HG02840 (cell line): ENCODE results near the gene IKBKG.
"Not testable (repeated sequence)": the region's sequence is repeated elsewhere in the genome, so short reads cannot be mapped to it uniquely, and the experiment has no call there.

Experiments
- ATAC-seq: cut with Tn5 transposase; IDR thresholded peaks from one replicate; pipeline ENCODE4 v1.9.1; 2021; ENCODE audit warnings: mild to moderate bottlenecking, moderate library complexity, moderate number of reproducible peaks; ENCODE audit not compliant: unreplicated experiment, low FRiP score

The IKBKG gene

DNA sequence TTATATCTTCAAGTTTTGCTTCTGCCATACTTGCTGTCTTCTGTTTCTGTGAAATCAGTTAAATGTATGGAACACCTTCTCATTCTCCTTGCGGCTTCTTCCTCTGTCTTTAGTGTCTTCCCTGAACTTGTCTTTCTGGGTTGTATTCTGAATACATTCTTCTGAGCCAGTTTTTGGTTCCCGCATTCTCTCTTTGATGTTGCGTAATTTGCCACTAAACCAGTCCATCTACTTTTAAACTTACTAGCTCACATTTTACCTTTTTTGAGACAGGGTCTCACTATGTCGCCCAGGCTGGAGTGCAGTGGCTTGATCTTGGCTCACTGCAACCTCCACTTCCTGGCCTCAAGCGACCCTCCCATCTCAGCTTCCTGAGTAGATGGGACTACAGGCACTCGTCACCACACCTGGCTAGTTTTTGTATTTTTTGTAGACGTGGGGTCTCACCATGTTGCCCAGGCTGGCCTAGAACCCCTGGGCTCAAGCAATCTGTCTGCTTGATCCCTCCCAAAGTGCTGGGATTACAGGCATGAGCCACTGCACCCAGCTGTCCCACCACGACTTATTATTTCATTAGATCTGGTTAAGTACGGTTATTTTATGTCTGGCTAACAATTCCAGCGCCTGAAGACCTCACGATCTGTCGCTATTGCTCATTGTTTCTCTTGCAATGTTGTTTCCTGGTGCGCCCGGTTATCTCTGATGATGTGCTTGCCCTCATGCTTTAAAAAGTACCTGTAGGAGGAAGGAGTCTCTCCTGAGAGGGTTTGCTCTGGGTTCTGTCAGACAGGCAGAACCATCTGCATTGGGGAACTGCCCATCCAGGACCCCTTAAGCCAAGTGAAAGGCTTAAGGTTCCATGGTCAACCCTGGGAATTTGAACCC, 21.6 kb upstream of the IKBKG start:
- ATAC-seq = no peak

DNA sequence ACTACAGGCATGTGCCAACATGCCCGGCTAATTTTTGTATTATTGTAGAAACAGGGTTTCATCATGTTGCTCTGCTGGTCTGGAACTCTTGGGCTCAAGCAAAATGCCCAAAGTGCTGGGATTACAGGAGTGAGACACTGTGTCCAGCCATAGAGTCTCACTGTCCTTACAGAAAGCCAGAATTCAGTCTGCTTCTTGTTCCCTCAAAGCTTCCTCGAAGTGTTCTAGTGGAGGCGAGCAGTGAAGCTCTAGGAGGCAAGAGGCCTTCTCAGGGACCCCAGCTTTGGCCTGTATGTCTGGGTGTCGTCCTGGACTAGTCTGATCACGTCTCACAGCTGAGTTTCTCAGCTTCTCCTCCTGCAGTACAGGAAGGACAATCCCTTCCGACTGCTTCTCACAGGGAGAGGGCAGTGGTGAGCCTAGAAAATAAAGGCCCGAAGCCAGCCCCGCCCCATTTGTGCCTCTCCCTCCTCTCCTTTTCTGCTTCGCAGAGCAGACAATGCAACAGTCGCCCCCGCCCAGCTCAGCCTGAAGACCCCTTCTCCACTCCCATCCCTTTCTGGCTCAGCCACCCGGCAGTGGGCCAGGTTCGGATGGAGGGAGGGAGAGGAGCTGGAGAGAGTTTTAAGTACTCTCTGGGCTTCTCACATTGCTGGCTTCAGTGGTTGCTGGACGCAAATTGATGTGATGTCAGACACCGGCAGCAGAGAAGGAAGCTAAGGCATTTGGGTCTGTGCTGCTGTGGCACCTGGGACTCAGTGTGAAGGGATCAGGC, 20.3 kb upstream of the IKBKG start:
- peak; percentile 64 for ATAC-seq

DNA sequence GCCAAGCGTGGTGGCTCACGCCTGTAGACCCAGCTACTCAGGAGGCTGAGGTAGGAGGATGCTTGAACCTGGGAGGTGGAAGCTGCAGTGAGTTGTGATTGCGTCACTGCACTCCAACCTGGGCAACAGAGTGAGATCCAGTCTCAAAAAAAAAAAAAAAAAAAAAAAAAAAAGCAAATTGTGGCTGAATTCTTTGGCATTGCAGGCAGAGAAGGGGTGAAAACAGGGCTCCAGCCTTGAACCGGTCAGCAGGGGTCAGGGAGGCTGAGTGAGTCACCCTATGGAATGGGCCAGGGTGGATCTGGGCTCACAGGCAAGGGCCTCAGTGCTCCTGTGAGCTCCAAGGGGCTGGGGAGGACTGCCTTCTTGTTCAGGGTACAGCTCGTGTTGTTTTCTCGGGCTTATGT, 18.2 kb upstream of the IKBKG start:
- ATAC-seq = no peak

DNA sequence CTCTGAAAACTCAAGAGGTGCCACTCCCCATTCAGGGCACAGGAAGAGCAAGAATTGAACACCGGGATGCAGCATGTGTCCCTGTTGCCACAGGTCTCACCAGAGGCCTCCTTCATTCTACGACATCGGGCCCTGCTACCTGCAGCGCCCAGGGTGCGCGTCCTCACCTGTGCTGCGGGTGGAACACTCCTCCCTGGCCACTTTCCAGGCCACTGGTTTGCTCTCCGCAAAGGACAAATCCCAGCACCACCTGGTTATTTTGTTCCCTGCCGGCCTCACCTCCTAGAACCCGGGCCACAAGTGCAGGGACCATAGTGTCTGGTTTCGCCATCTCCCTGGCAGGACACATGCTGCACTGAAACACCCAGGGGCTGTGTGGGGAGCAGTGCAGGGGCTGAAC, 17.1 kb upstream of the IKBKG start:
- no peak for ATAC-seq

DNA sequence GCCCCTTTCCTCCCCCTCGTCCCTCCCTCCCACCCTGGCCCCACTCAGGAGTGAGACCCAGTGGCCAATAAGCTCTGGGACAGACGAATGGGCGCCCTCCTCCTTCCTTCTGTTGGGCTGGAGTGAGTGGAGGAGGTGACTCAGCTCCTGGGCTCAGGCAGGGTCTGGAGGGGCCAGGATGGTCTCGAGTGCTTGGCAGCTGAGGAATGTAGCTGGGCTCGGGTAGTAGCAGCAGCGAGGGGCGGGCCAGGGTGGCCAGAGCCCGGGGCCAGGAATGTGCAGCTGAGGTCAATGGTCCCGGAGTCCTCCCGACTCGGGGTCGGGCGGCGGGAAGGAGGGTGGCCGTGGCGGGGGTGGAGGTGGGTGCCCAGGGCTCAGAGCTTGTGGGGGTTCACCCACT, 15.8 kb upstream of the IKBKG start:
- no peak for ATAC-seq

DNA sequence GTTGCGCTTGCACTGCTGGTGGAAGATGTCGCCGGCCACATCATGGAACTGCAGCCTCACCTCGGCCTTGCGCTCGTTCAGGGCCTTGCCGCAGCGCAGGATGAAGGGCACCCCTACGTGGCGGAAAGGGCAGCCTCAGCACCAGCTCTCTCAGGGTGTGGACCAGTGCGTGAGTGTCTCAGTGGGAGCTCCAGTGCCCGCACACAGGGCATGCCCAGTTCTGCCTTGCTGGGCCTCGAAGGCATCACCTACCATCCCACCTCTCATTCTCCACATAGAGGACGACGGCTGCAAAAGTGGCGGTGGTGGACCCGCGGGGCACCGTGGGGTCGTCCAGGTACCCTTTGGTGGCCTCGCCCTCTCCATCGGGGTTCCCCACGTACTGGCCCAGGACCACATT, 14.7 kb upstream of the IKBKG start:
- no peak for ATAC-seq

DNA sequence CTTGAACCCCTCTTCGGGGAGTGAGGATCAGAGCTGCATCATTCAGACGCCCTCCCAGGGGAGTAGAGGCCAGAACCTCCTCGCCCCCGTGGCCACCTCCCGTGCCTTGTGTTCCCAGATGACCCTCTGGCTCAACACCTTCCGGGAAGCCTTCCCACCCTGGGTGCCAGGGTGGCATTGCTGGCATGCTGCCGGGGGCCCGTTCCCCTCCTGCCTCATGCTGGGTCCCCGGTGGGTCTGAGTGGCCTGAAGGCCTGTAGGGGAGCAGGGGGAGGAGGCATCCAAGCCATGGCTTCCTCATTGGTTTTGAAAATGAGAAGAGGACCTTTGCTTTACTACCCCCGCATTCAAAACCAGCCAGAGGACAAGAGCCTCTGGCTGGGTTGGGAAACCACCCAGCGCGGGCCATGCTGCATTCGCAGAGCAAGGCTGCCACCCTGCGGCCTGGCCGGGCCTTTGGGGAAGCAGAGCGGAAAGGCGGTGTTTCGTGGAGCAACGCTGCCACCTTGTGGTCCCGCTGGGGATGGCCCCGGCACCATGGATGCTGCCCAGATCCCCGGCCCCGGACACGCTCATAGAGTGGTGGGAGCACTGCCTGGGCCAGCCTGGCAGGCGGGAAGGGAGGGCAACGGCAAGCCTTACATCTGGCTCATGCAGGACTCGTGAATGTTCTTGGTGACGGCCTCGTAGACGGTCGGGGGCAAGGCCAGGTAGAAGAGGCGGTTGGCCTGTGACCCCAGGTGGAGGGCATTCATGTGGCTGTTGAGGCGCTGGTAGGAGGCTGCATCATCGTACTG, 12.7 kb upstream of the IKBKG start:
- peak; percentile 81 for ATAC-seq

DNA sequence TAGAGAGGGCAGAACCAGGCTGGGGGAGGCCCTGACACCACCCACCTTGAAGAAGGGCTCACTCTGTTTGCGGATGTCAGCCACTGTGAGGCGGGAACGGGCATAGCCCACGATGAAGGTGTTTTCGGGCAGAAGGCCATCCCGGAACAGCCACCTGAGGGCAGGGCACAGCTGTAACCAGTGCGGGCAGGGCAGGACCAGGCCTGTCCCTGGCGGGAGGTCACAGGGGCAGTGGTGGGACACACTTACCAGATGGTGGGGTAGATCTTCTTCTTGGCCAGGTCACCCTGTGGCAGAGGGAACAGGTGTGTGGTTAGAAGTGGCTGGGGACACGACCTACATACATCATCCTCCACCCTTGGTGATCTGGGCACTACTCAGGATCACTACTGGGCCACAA, 11.5 kb upstream of the IKBKG start:
- ATAC-seq = no peak

DNA sequence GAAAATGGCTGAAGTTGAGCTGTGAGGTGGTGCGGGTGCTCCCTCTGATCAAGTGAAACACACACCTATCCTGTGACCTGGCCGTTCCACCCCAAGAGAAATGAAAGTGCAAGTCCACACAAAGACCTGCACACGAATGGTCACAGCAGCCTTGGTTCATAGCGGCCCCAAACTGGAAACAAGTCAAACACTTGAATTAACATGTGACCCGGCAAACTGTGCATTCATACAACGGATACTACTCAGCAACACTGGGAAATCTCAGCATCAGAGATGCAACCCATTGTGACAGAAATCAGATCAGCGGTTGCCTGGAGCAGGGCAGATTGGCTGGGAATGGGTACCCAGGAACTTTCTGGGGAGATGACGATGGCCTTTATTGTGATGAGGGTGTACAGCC, 8.3 kb upstream of the IKBKG start:
- ATAC-seq = no peak

DNA sequence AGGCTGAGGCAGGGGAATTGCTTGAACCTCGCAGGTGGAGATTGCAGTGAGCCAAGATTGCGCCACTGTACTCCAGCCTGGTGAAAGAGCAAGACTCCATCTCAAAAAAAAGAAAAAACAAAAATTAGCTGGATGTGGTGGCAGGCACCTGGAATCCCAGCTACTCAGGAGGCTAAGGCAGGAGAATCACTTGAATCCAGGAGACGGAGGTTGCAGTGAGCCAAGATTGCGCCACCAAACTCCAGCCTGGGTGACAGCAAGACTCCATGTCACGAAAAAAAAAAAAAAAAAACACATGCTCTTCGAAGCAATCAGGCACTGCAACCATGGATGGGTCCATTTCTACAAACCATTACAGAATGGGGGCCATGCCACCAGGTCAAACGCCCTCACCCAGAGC, 7.1 kb upstream of the IKBKG start:
- ATAC-seq = not testable (repeated sequence)

DNA sequence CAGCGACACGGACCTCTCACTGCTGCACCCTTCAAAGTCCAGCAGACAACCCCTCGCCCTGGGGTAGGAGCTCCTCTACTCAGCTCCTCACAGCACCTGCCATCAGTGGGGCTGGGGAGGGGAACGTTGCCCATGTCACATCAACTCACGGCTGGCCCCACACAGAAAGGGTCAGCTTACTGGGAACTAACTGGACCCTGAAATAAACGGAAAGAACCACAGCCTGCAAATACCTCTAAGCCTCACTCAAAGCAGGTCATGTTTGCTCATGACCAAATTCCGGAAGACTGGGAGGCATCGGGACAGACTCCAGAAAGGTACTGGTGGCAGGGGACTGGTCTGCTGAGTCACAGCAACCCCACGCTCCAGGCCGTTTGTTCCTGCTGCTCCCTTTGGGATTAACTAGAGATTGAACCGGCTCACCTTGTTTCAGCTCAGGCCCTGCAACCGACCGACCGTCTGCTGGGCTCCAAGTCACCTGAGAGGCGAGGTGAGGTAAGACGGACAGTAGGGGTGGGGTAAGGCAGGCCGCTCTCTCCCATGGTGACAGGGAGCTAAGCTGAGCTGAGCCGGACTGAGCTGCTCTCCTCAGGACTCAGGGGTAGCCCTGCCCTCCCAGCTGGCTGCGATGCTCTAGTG, 6.4 kb upstream of the IKBKG start:
- no peak for ATAC-seq

DNA sequence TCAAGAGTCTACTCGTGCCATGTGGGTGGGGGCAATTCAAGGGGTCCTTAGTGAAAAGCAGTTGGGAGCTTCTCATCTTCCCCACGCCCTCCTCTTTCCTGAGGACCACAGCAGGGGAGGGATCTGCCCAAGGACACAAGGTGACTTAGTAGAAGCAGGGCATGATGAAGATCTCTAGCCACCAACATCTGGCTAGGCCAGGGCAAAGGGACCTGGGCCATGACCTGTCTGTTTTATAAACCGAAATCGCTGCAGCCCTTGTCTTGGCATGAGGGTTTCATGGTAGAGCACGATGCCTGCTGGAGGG, 5.9 kb upstream of the IKBKG start:
- ATAC-seq = no peak

DNA sequence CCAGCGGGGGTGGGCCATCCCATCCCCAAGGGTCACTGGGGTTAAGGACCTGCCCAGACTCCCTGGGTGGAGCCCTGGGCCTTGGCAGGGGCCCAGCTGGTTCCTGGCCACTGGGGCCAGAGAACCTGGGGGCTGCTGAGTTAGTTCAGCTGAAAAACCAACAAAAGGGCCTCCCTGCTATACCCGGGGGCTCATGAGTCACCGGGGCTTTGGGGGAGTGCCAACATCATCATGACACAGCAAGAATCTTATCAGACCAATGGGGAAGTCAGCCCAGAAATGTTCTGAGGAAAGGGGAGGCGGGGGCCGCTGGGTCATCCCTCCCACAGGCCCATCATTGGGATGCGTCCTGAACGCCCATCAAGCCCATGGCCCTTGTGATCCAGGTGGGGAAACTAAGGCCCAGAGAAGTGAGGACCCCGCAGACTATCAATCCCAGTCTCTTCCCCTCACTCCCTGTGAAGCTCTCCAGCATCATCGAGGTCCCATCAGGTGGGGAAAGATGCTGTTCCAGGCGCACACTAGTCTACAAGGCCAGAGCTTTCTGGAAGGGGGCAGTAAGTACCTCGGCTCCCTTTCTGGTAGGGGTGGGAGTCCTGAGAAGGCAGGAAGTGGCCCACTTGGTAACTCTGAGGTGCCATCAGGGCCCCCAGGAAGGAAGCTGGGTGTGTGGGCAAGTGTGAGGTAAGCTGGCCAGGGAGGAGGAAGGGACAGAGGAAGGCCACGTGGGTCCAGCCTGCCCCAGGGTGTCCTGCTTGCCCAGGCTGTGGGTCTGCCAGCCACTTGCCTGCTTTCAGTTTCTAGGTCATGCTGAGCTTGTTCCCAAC, 5.3 kb upstream of the IKBKG start:
- ATAC-seq = no peak

DNA sequence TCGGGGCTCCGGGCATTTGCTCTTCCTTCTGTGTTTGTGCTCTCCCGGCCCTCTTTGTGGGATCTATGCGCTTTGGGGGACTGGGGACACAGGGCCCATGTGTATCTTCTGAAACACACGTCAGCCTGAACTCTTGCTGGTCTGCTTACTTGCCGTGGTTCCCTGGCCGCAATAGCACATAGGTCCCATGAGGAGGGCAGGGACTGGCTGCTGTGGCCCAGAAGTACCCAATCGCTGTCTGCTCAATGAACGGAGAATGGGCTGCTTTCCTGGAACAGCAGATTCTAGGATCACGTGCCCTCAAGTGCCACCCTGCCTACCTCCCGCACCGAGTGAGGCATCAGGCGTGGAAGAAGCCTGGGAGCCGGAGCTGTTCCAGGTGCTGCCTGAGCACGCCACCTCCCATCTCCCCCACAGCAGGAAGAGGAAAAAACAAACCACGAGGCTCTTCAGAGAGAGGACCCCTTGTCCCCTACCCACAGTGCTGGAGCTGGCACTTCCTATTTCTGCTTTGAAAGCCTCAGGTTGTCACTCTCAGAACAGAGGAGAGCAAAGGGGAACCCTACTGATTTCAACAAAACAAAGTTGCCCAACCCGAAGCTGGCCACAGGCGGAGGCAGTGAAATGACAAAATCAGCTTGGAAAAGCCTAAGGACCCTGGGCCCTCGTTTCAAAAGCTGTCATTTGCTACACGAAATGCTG, 4.5 kb upstream of the IKBKG start:
- no peak for ATAC-seq

DNA sequence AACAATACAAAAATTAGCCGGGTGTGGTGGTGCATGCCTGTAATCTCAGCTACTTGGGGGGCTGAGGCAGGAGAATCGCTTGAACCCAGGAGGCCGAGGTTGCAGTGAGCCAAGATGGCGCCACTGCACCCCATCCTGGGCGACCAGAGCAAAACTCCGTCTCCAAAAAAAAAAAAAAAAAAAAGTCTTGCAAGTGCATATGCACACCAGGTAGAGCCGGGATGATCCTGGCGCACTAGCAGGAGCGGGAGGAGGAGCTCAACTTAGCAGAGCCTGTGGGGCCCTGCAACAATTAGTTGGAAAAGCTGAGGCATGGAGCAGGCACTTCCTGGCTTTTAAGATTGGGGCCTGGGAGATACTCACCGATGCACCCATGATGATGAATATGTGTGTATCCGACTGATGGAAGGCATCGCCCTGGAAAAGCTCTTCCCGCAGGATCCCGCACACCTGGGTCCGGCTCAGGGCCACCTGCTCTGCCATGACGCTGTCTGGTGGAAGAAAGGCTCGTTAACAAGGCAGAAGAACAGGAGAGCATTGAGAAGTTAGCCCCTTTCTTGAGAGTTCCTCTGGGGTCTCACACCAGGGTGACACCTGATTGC, 1.6 kb upstream of the IKBKG start:
- ATAC-seq = no peak

DNA sequence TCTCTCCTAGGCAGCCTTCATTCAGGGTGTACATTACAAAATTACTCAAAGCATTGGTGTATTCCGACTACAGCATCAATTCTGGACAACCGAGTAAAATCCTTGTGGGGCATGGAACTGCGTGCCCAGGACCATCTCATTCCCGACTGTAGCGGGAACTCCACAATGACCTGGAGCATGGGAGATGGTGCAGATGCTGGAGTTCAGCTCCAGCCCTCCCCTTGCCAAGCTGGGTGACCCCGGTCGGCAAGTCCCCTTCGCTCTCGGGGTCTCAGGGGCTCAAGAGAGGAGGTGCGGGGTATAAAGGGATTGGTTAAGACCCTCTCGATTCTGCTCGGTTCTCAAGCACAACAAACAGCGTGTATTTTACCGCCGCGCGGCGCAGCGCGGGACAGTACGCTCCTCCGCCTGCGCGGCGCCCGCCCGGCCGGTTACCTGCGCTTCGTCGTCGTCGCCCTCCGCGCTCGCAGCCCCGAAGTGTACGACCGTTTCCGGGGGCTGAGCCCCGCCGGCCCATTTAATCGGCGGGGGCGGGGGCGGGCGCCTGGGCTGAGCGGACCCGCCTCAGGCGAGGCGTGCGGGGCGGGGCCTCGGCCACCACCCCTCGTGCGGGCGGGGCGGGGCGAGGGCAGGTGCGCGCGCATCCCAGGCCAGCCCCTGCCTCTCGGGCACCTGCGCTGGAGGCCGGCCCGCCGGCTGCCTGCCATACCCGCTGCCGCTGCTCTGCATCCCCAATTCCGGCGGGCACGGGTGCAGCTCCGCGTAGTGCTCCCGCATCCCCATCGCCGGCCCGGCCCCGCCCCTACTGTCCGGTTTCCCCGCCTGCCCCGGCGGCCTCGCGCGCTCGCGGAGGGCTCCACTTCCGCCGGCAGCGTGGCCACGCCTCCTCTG, 821 bp upstream of the IKBKG start, which contains the start of gene G6PD:
Gene G6PD (minus strand): TSS at position 493 of the 891 bp plus-strand sequence. CDS start 691 bp downstream, outside the sequence.
- peak; percentile 51 for ATAC-seq

DNA sequence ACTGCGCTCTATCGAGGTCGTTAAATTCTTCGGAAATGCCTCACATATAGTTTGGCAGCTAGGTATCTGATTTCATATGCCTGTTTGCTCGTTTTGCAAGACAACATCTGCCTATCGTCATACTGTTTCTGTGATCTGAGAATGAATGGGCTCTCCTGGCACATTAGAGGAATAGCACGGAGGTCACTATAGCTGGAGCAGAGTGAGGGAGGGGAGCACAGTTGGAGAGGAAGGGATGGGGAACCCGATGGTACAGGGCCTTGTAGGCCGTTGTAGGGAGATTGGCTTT, 552 bp downstream of the IKBKG start:
- no peak for ATAC-seq

DNA sequence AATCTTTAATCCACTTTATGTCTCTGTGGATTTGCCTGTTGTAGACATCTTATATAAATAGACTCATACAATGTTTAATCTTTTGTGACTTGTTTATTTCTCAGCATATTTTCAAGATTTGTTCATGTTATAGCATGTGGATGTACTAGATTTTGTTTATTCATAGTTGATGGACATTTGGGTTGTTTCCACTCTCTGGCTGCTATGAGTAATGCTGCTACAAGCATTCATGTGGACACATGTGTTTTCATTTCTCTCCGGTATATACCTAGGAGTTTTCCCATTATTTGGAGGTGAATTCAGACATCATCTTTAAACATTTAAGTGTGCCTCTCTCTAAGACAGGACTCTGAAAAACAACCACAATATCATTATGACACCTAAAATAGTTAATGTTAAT, 2.3 kb downstream of the IKBKG start:
- no peak for ATAC-seq
